HG02642 (cell line): Measurements from ENCODE around the gene CYP2A6.

ENCODE experiments used
- ATAC-seq: cut with Tn5 transposase; IDR thresholded peaks from one replicate; pipeline ENCODE4 v1.9.1; 2021; ENCODE audit warnings: mild to moderate bottlenecking; ENCODE audit not compliant: unreplicated experiment, poor library complexity

CYP2A6 gene

GRCh38 chr19:40804783-40805242 lies 45.4 kb downstream of the CYP2A6 start:
- ATAC-seq, result no peak

GRCh38 chr19:40803857-40804782 lies 46.1 kb downstream of the CYP2A6 start:
- ATAC-seq, result no peak

- no peak for ATAC-seq
Measured at GRCh38 chr19:40803170-40803856, 46.9 kb downstream of the CYP2A6 start.

GRCh38 chr19:40802300-40803169 lies 47.7 kb downstream of the CYP2A6 start:
- no peak for ATAC-seq

GRCh38 chr19:40801426-40802299 lies 48.6 kb downstream of the CYP2A6 start:
- no peak for ATAC-seq

DNA sequence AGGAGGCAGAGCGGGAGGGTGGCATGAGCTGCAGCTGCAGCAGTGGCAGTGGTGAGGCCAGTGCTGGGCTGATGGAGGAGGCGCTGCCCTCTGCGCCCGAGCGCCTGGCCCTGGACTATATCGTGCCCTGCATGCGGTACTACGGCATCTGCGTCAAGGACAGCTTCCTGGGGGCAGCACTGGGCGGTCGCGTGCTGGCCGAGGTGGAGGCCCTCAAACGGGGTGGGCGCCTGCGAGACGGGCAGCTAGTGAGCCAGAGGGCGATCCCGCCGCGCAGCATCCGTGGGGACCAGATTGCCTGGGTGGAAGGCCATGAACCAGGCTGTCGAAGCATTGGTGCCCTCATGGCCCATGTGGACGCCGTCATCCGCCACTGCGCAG lies 49.3 kb downstream of the CYP2A6 start:
- no peak for ATAC-seq

DNA sequence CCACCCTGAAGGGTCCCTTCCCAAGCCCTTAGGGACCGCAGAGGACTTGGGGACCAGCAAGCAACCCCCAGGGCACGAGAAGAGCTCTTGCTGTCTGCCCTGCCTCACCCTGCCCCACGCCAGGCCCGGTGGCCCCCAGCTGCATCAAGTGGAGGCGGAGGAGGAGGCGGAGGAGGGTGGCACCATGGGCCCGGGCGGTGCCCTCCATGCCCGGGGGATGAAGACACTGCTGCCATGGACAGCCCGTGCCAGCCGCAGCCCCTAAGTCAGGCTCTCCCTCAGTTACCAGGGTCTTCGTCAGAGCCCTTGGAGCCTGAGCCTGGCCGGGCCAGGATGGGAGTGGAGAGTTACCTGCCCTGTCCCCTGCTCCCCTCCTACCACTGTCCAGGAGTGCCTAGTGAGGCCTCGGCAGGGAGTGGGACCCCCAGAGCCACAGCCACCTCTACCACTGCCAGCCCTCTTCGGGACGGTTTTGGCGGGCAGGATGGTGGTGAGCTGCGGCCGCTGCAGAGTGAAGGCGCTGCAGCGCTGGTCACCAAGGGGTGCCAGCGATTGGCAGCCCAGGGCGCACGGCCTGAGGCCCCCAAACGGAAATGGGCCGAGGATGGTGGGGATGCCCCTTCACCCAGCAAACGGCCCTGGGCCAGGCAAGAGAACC lies 49.8 kb downstream of the CYP2A6 start:
- no peak for ATAC-seq

DNA sequence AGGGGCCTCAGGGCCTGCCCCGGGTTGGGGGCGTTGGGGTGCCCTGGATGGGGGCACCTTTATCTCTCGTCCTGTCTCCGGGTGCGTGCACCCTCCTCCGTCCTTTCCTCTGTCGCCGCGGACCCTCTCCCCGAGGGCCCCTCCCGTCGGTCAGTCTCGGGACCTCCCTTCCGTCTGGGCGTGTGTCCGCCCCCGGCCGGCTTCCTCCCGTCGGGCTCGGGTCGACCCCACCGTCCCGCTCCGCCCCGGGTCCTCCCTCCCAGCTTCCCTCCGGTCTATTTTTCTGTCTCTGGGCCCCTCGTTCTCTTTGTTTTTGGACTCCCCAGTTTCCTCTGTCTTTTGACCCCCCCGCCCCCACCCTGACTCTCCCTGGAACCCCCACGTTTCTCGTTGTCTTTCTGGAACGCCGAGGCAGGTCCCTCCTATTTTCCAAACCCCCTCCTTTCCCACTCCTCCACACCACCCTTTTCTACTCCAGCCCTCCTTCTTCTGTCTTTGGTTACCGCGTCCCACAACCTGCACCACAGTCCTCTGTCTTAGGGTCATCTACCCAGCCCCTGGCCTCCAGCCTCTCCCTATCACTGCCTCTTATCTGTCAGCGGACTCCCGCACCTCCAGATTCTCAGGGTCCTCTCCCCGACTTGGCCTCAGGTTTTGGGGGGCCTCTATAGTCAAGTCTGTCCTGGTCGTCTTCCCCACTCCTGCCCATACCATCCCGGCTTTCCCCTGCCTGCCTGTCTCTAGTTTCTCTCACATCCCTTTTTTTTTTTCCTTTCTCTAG lies 50.5 kb downstream of the CYP2A6 start:
- no peak for ATAC-seq

DNA sequence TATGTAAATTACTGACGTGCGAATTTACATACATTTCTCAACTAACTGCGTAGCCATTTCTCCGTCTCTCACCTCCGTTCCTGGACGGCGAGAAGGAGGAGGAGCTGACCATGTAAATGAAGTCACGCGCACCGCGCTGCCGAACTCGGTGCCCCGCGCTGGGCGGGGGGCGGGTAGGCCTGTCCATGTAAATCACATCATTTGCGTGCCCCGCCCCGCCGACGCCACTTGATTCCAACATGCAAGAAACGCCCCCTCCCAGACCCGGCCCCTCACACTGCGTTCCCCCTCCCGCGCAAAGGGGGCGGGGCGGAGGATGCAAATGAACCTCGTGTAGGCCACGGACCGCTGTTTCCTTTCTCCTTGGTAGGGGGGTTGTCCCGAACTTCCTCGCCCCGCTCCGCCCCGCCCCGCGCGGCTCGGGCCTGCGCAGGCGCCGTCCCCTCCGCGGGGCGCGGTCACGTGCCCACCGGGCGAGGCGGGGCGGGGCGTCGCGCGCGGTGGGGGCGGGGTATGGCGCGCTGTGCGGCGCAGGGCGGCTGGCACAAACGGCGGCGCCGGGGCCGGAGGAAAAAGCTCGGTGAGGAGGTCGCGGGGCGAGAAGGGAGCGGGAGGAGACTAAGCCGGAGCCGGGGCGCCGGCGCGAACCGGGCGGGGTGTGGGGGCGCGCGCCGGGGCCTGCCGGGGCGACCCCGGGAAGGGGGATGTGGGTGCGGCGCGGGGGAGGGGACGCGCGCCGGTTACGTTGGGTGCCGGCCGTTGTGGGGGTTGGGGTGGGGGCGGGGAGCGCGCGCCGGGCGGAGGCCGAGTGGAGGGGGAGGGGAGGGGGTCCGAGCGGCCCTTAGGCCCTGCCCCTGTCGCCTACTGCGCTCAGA lies 51.3 kb downstream of the CYP2A6 start, which contains the start of gene EGLN2:
Gene EGLN2, plus strand, starts transcription at position 509 of the 875 bp plus-strand sequence. CDS start 1,382 bp downstream, outside the sequence.
- ATAC-seq, result peak; percentile 81

GRCh38 chr19:40797963-40798682 lies 52.1 kb downstream of the CYP2A6 start:
- ATAC-seq, result peak; percentile 16

GRCh38 chr19:40797166-40797962 lies 52.9 kb downstream of the CYP2A6 start:
- no peak for ATAC-seq
